Stimulated activated CD4-positive, alpha-beta T cell treated with anti-CD3 and anti-CD28 coated beads, Interleukin-1b, Interleukin-23, amount 100 ng/mL, for 4 hours (primary cell): ENCODE measurements around the gene KHNYN.
"Not testable (repeated sequence)": the region's sequence is repeated elsewhere in the genome, so short reads cannot be mapped to it uniquely, and the experiment has no call there.

Experiments
- DNase-seq, 2 donors: peaks; one replicate each; pipeline ENCODE4 v3.0.0-alpha.2; 2020; ENCODE audit warnings: low read depth in 2 of 2

Gene KHNYN

DNA sequence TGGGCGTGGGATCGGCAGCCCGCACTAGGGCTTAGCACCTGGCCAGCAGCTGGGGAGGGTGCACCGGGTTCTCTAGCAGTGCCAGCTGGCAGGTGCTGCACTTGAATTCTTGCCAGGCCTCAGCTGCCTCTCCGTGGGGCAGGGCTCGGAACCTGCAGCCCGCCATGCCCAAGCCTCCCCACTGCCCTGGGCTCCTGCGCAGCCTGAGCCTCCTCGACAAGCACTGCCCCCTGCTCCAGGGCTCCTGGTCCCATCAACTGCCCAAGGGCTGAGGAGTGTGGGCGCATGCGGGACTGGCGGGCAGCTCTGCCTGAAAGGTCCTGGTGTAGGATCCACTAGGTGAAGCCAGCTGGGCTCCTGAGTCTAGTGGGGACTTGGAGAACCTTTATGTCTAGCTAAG is 43.5 kb downstream of the KHNYN start:
- DNase-seq = no peak

GRCh38 chr14:24475261-24475660 is 45.5 kb downstream of the KHNYN start:
- no peak for DNase-seq

- not testable (repeated sequence) for DNase-seq
Measured at GRCh38 chr14:24479999-24480398, 50.2 kb downstream of the KHNYN start.

DNA sequence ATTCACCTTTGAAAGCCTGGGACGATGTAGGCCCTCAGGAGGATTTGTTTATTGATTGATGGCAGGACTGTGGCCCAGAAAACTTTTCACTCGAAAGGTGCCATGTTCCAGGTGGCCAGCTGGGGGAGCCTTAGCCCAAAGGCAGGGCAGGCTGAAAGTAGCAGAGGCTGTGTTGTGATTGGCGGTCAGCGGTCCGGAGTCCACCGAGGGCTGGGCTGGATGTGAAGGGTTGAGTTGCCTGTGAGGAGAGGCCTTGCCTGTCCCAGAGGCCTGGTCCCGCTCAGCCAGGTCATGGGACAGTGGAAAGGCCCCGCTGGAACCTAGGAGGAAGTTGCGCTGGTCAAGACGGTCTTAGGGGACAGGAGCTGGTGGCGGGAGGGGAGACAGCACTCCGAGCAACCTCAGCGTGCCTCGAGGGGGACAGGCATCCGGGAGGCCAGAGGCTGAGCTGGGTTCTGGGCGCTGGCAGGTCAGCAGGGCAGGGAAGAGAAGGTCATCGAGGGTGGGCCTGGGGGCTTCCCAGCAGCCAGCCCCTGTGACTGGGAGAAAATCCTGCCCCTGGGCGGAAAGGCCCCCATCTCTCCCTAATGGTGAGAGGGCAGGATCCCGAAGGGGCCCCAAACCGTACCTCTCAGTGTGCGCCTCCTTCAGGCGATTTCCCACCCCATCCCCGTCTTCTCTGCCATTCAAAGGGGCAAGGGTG is 52.0 kb downstream of the KHNYN start:
- peak in 1 of 2 donors; percentile 29 for DNase-seq

DNA sequence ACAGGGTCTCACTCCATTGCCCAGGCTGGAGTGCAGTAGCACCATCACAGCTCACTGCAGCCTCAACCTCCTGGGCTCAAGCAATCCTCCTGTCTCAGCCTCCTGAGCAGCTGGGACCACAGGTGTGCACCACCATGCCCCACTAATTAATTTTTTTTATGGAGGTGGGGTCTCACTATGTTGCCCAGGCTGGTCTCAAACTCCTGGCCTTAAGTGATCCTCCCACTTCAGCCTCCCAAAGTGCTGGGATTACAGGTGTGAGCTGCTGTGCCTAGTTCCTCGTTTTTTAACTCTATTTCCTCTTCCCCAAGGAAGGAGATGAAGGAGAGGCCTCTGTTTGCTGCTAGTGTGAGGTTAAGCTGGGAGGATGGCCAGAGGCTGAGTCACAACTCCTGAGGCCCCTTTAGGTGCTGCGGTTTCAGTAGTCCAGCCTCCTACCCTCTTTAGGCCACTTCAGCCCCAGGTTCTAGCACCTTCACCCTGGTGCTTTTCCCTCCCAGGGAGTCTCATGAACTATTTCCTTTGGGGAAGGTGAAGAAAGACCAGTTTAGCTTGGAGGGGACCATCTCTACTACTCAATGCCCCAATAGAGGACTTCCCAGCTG is 53.0 kb downstream of the KHNYN start:
- not testable (repeated sequence) for DNase-seq

DNA sequence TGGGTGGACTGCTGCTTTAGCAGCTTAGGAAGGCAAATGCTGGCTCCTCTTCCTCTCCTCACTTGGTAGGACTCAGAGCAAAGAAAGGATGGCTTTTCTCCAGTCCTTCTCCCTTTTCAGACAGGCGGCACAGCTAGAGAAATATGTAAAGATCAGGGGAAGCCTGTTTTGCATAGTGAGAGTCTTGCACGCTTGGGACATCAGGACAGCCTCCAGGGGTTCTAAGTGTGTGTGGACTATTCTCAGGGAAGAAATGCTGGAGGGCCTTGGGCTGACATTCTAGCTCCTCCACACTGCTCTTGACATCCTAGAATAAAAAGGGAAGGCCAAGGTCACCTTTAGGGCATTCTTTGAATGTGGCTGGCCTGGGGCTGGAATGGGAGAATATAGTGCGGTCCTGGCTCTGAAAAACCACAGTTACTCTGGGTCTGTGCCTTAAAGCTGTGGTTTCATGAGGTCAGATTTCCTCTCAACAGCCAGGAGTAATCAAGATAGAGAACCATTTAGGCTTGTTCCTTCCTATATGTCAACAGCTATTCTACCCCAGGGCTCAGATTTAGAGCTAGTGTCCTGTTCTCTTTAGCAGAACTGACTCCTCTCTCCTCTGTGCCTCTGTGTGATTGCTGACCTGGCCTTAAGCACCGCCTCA is 54.0 kb downstream of the KHNYN start:
- DNase-seq = no peak
